Measurements from ENCODE around the gene CYP24A1.

- no peak for TF ChIP-seq GATA2 (IDR thresholded peaks at IDR 0.05; ENCODE audit: low read depth, low read length)
- no peak for TF ChIP-seq GATA3 (IDR thresholded peaks at IDR 0.05; ENCODE audit: low read depth, low read length)
Measured at GRCh38 chr20:54151511-54152226, 22.1 kb downstream of the CYP24A1 start.
